Measurements from ENCODE around the gene SMG6.

The SMG6 gene

GRCh38 chr17:2335726-2336214 lies 32.2 kb upstream of the SMG6 start:
- H3K4me3 ChIP-seq = peak overlapping the region; percentile 85 to 99
- TF ChIP-seq CTCF (IDR thresholded peaks at IDR 0.05) = no peak
- no peak for DNase-seq
- peaks cover 42 to 47% (median 43%) of the 10 kb centered on the region in 3 donors for H3K36me3 ChIP-seq
- H3K4me1 ChIP-seq = peaks cover 0 to 34% (median 16%) of the 10 kb centered on the region in 4 donors
- H3K27ac ChIP-seq = peak overlapping the region; percentile 80 to 92
- intact Hi-C loops (cut with DNase I; ENCODE audit: low total_unique reads) = no loop called here
- no peaks in the 10 kb centered on the region for H3K27me3 ChIP-seq
- H3K9me3 ChIP-seq = no peaks in the 10 kb centered on the region

- peaks cover 49 to 89% (median 79%) of the 10 kb centered on the region in 3 donors for H3K36me3 ChIP-seq
- H3K4me3 ChIP-seq = no peak overlapping the region
- no peak for DNase-seq
- intact Hi-C loops (cut with DNase I; ENCODE audit: low total_unique reads) = no loop called here
- H3K9me3 ChIP-seq = no peaks in the 10 kb centered on the region
- H3K27me3 ChIP-seq = no peaks in the 10 kb centered on the region
- no peak for TF ChIP-seq CTCF (IDR thresholded peaks at IDR 0.05)
- peaks cover 0 to 19% (median 11%) of the 10 kb centered on the region in 4 donors for H3K4me1 ChIP-seq
- no peak overlapping the region for H3K27ac ChIP-seq
Measured at GRCh38 chr17:2331303-2331702, 27.7 kb upstream of the SMG6 start.

GRCh38 chr17:2323629-2324314 lies 20.2 kb upstream of the SMG6 start:
- Histone ChIP-seq H3K36me3 (peaks cover 48 to 86% (median 82%) of the 10 kb centered on the region in 3 donors), H3K27me3 (no peaks in the 10 kb centered on the region), H3K4me1 (no peaks in the 10 kb centered on the region), H3K27ac (no peak overlapping the region), H3K4me3 (no peak overlapping the region), H3K9me3 (no peaks in the 10 kb centered on the region)
- DNase-seq = no peak
- intact Hi-C loops (cut with DNase I; ENCODE audit: low total_unique reads) = no loop called here
- no peak for TF ChIP-seq CTCF (IDR thresholded peaks at IDR 0.05)

- Histone ChIP-seq H3K36me3 (peaks cover 48 to 66% (median 62%) of the 10 kb centered on the region in 3 donors), H3K9me3 (no peaks in the 10 kb centered on the region), H3K27me3 (no peaks in the 10 kb centered on the region), H3K4me3 (no peak overlapping the region), H3K4me1 (no peaks in the 10 kb centered on the region), H3K27ac (no peak overlapping the region)
- TF ChIP-seq CTCF (IDR thresholded peaks at IDR 0.05) = no peak
- DNase-seq = no peak
- intact Hi-C loops (cut with DNase I; ENCODE audit: low total_unique reads) = no loop called here
Measured at GRCh38 chr17:2321399-2321798, 17.8 kb upstream of the SMG6 start.

GRCh38 chr17:2319051-2319450 lies 15.5 kb upstream of the SMG6 start:
- Histone ChIP-seq H3K36me3 (peaks cover 26 to 42% (median 39%) of the 10 kb centered on the region in 3 donors), H3K4me3 (no peak overlapping the region), H3K27ac (no peak overlapping the region), H3K9me3 (no peaks in the 10 kb centered on the region), H3K27me3 (no peaks in the 10 kb centered on the region), H3K4me1 (no peaks in the 10 kb centered on the region)
- no peak for TF ChIP-seq CTCF (IDR thresholded peaks at IDR 0.05)
- intact Hi-C loops (cut with DNase I; ENCODE audit: low total_unique reads) = no loop called here
- DNase-seq = no peak
